HL-60/S4 treated with retinoic acid at 250 ng/mL for 4 days and 3 days (cell line): ENCODE results near the gene GNG7.

Experiments
- in situ Hi-C: fragments of 300-500 bp; cut with MboI; formaldehyde crosslinking; loops from 2 replicates; pipeline ENCODE4 v1.7.0; 2022; ENCODE audit warnings: low sequenced_read_pairs

GNG7 gene

GRCh38 chr19:2492870-2493269 is 209.6 kb downstream of the GNG7 start:
- in situ Hi-C loops: no loop called here

- in situ Hi-C loops: no loop called here
These were observed 211.2 kb downstream of the GNG7 start for GRCh38 chr19:2491130-2491801.

- in situ Hi-C loops: no loop called here
These were observed 211.8 kb downstream of the GNG7 start for GRCh38 chr19:2490659-2491058.

GRCh38 chr19:2488942-2489731 is 213.4 kb downstream of the GNG7 start:
- in situ Hi-C loops: no loop called here

GRCh38 chr19:2488405-2488941 is 214.0 kb downstream of the GNG7 start:
- in situ Hi-C loops: no loop called here

GRCh38 chr19:2487842-2488241 is 214.7 kb downstream of the GNG7 start:
- in situ Hi-C loops: no loop called here

GRCh38 chr19:2487090-2487489 is 215.4 kb downstream of the GNG7 start:
- in situ Hi-C loops: no loop called here

- in situ Hi-C loops: no loop called here
These were observed 217.1 kb downstream of the GNG7 start for GRCh38 chr19:2485428-2485827.

GRCh38 chr19:2484178-2484937 is 218.1 kb downstream of the GNG7 start:
- in situ Hi-C loops: no loop called here

- in situ Hi-C loops: no loop called here
These were observed 218.9 kb downstream of the GNG7 start for GRCh38 chr19:2483484-2484151.

GRCh38 chr19:2483084-2483483 is 219.4 kb downstream of the GNG7 start:
- in situ Hi-C loops: no loop called here

GRCh38 chr19:2482354-2483038 is 220.0 kb downstream of the GNG7 start:
- in situ Hi-C loops: no loop called here

GRCh38 chr19:2481466-2481865 is 221.0 kb downstream of the GNG7 start:
- in situ Hi-C loops: no loop called here

GRCh38 chr19:2479556-2480194 is 222.8 kb downstream of the GNG7 start:
- in situ Hi-C loops: loop anchor here (10.0 kb wide), 1 partner anchor 135 kb away; no protein-coding TSS in a partner anchor

GRCh38 chr19:2478756-2479555 is 223.5 kb downstream of the GNG7 start:
- in situ Hi-C loops: loop anchor here (10.0 kb wide), 1 partner anchor 136 kb away; no protein-coding TSS in a partner anchor

- in situ Hi-C loops: loop anchor here (10.0 kb wide), 1 partner anchor 136 kb away; no protein-coding TSS in a partner anchor
These were observed 224.2 kb downstream of the GNG7 start for GRCh38 chr19:2478278-2478755.

GRCh38 chr19:2477732-2478191 is 224.7 kb downstream of the GNG7 start:
- in situ Hi-C loops: loop anchor here (10.0 kb wide), 1 partner anchor 137 kb away; no protein-coding TSS in a partner anchor

- in situ Hi-C loops: loop anchor here (10.0 kb wide), 1 partner anchor 138 kb away; no protein-coding TSS in a partner anchor
These were observed 225.3 kb downstream of the GNG7 start for GRCh38 chr19:2477141-2477710.
